Sigmoid colon (tissue), 4 donors: Measurements from ENCODE around the gene PPFIBP1.

Experiments used
- CTCF ChIP-seq, 4 experiments: fragments of 450-650 bp in 3 of 4; fragments of 200-600 bp in 1 of 4; IDR thresholded peaks; one replicate each; pipeline ENCODE4 v1.5.1; 2016 to 2019; ENCODE audit warnings: antibody characterized with exemption in 4 of 4, mild to moderate bottlenecking in 3 of 4, moderate library complexity in 2 of 4
- POLR2AphosphoS5 ChIP-seq, 4 donors: sonication (generic); formaldehyde crosslinking; IDR thresholded peaks; one replicate each; pipeline ENCODE4 v1.6.1; 2017; ENCODE audit warnings: antibody characterized with exemption in 4 of 4

GRCh38 chr12:27606986-27607385 is 83.0 kb downstream of the PPFIBP1 start:
- TF ChIP-seq CTCF (IDR thresholded peaks at IDR 0.05) (no peak), POLR2AphosphoS5 (IDR thresholded peaks at IDR 0.05) (no peak)
